Peyer's patch (tissue), 4 donors: ENCODE data around the gene ATP1A2. TPM values are rescaled to one million over a fixed set of nuclear protein-coding genes. Genes with fewer than 3 reads are reported as not detected.

Source experiments
- DNase-seq, 3 donors: peaks; one replicate each; pipeline ENCODE4 v3.0.0-alpha.2; 2017 to 2019
- H3K27ac ChIP-seq, 4 donors: fragments of 200-600 bp; sonication (generic); one replicate each; pipeline ENCODE4 v1.5.1; 2016 to 2019
- H3K27me3 ChIP-seq, 2 donors: fragments of 200-600 bp; sonication (generic); one replicate each; pipeline ENCODE4 v1.5.1; 2019
- H3K36me3 ChIP-seq, 3 donors: fragments of 200-600 bp; sonication (generic); one replicate each; pipeline ENCODE4 v1.5.1; 2016 to 2019
- H3K4me1 ChIP-seq, 4 donors: fragments of 200-600 bp; sonication (generic); one replicate each; pipeline ENCODE4 v1.5.1; 2016 to 2019
- H3K4me3 ChIP-seq, 4 donors: fragments of 200-600 bp; sonication (generic); 1 replicate in 3 of 4; 2 replicates in 1 of 4; pipeline ENCODE4 v1.5.1; 2016 to 2019; ENCODE audit warnings: mild to moderate bottlenecking in 1 of 4
- H3K9me3 ChIP-seq, 4 donors: fragments of 200-600 bp; sonication (generic); one replicate each; pipeline ENCODE4 v1.5.1; 2016 to 2019; ENCODE audit warnings: mild to moderate bottlenecking in 1 of 4
- CTCF ChIP-seq, 6 experiments: fragments of 450-650 bp in 4 of 6; fragments of 200-600 bp in 2 of 6; sonication (generic) in 1 of 6; IDR thresholded peaks; one replicate each; pipeline ENCODE4 v1.5.1; 2017 to 2019; ENCODE audit warnings: antibody characterized with exemption in 6 of 6, mild to moderate bottlenecking in 3 of 6, moderate library complexity in 1 of 6
- POLR2A ChIP-seq, 2 donors: fragments of 450-650 bp; IDR thresholded peaks; one replicate each; pipeline ENCODE4 v1.5.1; 2017; ENCODE audit warnings: antibody characterized with exemption in 2 of 2, mild to moderate bottlenecking in 2 of 2, moderate library complexity in 2 of 2
- total RNA-seq, 4 donors: library from RNA; depleted of rRNA; stranded (reverse); fragments of >200 nt; gene quantifications; one replicate each; pipeline ENCODE4 v1.1.0, GENCODE V29; 2016

The ATP1A2 gene
- total RNA-seq, 4 donors from 2014 or later, result 2.3 to 7.4 (median 6.0) TPM

DNA sequence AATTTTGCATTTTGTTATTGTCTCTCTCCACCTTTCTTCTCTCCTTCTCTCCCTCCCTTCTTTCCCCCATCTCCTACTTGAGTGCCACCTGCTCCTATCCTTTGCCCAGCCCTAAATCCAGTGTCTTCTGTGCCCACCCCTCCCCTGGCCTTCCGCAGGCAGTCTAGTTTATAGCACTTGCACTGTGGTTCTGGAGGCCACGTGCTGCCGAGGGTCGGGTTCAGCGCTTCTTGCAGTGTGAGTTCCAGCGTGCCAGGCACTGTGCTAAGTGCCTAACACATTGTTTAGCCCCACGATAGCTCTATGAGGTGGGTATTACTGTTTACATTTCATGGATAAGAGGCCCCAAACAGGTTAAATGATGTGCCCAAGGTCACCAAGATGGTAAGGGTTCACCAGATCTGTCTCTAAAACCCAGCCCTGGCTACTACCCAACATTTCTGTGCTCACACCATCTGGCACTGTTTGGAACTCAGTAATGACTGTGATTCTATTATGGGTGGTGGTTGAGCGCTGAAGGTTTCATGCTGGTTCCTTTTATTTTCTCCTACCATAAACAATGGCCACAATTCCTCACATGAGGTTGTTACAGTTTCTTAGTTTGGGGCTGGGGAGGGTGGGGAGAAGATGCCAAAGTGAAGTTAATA lies 21.8 kb downstream of the ATP1A2 start:
- no peaks in the 10 kb centered on the region for H3K4me1 ChIP-seq
- no peaks in the 10 kb centered on the region for H3K27me3 ChIP-seq
- TF ChIP-seq CTCF (IDR thresholded peaks at IDR 0.05) (no peak), POLR2A (IDR thresholded peaks at IDR 0.05) (no peak)
- no peak for DNase-seq
- H3K4me3 ChIP-seq, result no peak overlapping the region
- H3K27ac ChIP-seq, result no peak overlapping the region
- H3K9me3 ChIP-seq, result no peaks in the 10 kb centered on the region
- H3K36me3 ChIP-seq, result no peaks in the 10 kb centered on the region

DNA sequence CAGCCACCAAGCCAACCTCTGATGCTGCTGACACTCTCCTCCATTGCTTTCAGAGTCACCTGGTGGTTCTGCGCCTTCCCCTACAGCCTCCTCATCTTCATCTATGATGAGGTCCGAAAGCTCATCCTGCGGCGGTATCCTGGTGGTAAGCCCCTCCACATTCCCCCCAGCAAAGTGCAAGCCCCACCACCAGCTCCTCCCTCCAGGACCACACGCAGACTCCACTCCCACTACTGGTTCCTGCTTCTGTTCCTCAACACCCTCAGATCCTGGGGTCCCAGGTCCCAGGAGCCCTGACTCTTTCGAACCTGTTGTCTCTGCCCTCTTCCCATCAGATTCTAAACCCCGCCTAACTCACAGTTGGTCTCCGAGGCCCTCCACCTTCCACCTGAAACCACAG lies 24.3 kb downstream of the ATP1A2 start:
- TF ChIP-seq CTCF (IDR thresholded peaks at IDR 0.05), result no peak
- TF ChIP-seq POLR2A (IDR thresholded peaks at IDR 0.05), result no peak
- DNase-seq, result no peak
- H3K36me3 ChIP-seq, result no peaks in the 10 kb centered on the region

DNA sequence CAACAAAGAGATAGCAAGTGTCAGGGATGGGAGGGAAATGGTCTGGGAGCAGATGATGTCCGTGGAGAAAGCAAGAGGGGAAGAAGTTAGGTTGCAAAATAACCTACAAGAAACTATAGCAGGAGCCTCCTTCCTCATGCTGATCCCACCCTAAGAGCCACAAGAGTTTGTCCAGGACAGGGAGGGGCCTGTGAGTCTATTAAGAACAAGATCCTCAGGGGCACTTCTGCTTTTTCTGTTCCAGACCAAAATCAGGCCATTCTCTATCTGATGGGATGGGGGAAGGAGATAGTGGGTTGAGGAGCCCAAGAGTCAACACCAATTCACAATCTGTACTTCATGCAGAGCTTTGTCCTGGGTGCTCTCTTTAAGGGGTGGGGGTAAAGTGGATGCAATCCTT lies 28.1 kb downstream of the ATP1A2 start:
- H3K4me3 ChIP-seq, result no peak overlapping the region
- H3K4me1 ChIP-seq, result no peaks in the 10 kb centered on the region
- no peaks in the 10 kb centered on the region for H3K9me3 ChIP-seq
- H3K27me3 ChIP-seq, result no peaks in the 10 kb centered on the region
- DNase-seq, result no peak
- no peaks in the 10 kb centered on the region for H3K36me3 ChIP-seq
- H3K27ac ChIP-seq, result no peak overlapping the region
- no peak for TF ChIP-seq CTCF (IDR thresholded peaks at IDR 0.05)
- TF ChIP-seq POLR2A (IDR thresholded peaks at IDR 0.05), result no peak

More for the DNA sequence above, 24.3 kb downstream of the ATP1A2 start:
- no peaks in the 10 kb centered on the region for H3K4me1 ChIP-seq
- H3K4me3 ChIP-seq, result no peak overlapping the region
- no peaks in the 10 kb centered on the region for H3K27me3 ChIP-seq
- H3K27ac ChIP-seq, result no peak overlapping the region
- no peaks in the 10 kb centered on the region for H3K9me3 ChIP-seq

GRCh38 chr1:160144921-160145320 lies 29.4 kb downstream of the ATP1A2 start:
- H3K27ac ChIP-seq, result no peak overlapping the region
- H3K36me3 ChIP-seq, result no peaks in the 10 kb centered on the region
- H3K4me1 ChIP-seq, result no peaks in the 10 kb centered on the region
- no peak for TF ChIP-seq CTCF (IDR thresholded peaks at IDR 0.05)
- no peak for TF ChIP-seq POLR2A (IDR thresholded peaks at IDR 0.05)
- H3K27me3 ChIP-seq, result no peaks in the 10 kb centered on the region
- H3K9me3 ChIP-seq, result no peaks in the 10 kb centered on the region
- DNase-seq, result peak in 1 of 3 donors; percentile 2
- no peak overlapping the region for H3K4me3 ChIP-seq

DNA sequence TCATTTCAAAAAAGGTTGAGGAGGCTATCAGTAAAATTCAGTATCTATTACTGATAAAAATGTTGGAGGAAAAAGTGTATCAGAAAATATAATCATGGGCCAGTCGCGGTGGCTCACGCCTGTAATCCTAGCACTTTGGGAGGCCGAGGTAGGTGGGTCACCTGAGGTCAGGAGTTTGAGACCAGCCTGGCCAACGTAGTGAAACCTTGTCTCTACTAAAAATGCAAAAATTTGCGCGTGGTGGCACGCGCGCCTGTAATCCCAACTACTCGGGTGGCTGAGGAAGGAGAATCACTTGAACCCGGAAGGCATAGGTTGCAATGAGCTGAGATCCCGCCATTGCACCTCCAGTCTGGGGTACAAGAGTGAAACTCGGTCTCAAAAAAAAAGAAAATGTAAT lies 30.5 kb downstream of the ATP1A2 start:
- no peak for TF ChIP-seq POLR2A (IDR thresholded peaks at IDR 0.05)
- TF ChIP-seq CTCF (IDR thresholded peaks at IDR 0.05), result no peak
- Histone ChIP-seq H3K4me3 (no peak overlapping the region), H3K27ac (no peak overlapping the region), H3K4me1 (no peaks in the 10 kb centered on the region), H3K9me3 (no peaks in the 10 kb centered on the region), H3K27me3 (no peaks in the 10 kb centered on the region), H3K36me3 (no peaks in the 10 kb centered on the region)
- no peak for DNase-seq

DNA sequence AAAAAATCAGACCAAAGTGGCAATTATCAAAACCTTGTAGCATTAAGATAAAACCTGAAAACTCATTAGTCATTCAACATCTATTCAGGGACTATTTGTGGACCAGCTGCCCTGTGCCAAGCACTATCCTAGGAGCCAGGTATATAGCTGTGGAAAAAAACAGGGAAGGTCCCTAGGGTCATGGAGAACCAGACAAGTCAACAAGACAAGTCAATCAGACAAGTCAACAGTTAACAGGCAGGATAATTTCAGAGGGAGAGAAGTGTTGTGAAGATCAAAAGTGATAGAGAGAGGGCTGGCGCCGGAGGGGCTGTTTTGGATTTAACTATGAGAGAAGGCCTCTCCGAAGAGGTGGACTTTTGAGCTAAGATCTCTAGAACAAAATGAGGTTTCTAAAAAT lies 32.6 kb downstream of the ATP1A2 start:
- H3K9me3 ChIP-seq, result no peaks in the 10 kb centered on the region
- peak in 1 of 3 donors; percentile 10 for DNase-seq
- H3K4me3 ChIP-seq, result no peak overlapping the region
- no peak for TF ChIP-seq POLR2A (IDR thresholded peaks at IDR 0.05)
- no peak for TF ChIP-seq CTCF (IDR thresholded peaks at IDR 0.05)
- no peak overlapping the region for H3K27ac ChIP-seq
- H3K36me3 ChIP-seq, result no peaks in the 10 kb centered on the region
- H3K27me3 ChIP-seq, result no peaks in the 10 kb centered on the region
- H3K4me1 ChIP-seq, result no peaks in the 10 kb centered on the region
